ENCODE data around the gene OSBPL3.

The OSBPL3 gene

DNA sequence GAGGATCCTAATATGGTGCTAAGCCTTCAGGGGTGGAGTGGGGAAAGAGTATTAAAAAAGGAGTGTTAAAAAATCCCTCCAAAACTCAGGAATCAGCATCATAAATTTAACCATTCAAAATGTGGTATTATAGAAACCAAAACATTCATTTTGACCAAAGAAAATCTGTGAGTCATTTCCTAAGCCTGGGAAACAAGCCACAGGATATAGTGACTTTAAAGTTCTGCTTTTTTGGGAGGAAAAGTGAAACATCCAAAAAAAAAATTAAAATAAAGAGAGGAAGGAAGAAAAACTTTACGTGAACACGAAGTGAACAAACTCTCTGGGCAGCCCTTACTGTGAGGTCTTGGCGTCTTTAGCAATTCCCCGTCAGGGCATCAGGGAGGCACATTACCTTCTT lies 148.7 kb downstream of the OSBPL3 start:
- peak overlapping the region; percentile 74 for H3K27ac ChIP-seq
- TF ChIP-seq, protein P1, sequence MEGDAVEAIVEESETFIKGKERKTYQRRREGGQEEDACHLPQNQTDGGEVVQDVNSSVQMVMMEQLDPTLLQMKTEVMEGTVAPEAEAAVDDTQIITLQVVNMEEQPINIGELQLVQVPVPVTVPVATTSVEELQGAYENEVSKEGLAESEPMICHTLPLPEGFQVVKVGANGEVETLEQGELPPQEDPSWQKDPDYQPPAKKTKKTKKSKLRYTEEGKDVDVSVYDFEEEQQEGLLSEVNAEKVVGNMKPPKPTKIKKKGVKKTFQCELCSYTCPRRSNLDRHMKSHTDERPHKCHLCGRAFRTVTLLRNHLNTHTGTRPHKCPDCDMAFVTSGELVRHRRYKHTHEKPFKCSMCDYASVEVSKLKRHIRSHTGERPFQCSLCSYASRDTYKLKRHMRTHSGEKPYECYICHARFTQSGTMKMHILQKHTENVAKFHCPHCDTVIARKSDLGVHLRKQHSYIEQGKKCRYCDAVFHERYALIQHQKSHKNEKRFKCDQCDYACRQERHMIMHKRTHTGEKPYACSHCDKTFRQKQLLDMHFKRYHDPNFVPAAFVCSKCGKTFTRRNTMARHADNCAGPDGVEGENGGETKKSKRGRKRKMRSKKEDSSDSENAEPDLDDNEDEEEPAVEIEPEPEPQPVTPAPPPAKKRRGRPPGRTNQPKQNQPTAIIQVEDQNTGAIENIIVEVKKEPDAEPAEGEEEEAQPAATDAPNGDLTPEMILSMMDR (IDR thresholded peaks at IDR 0.05; ENCODE audit: low read depth, low read length, missing control alignments) = no peak
- H3K36me3 ChIP-seq (replicated peaks) = peaks cover 8% of the 10 kb centered on the region
- no peak for DNase-seq
- no peaks in the 10 kb centered on the region for H3K27me3 ChIP-seq (replicated peaks)
- no peak overlapping the region for H3K4me3 ChIP-seq (ENCODE audit: low read depth, low read length)
- in situ Hi-C loops (cut with HindIII; ENCODE audit: low pct_ligation_motif_present, low sequenced_read_pairs) = no loop called here

DNA sequence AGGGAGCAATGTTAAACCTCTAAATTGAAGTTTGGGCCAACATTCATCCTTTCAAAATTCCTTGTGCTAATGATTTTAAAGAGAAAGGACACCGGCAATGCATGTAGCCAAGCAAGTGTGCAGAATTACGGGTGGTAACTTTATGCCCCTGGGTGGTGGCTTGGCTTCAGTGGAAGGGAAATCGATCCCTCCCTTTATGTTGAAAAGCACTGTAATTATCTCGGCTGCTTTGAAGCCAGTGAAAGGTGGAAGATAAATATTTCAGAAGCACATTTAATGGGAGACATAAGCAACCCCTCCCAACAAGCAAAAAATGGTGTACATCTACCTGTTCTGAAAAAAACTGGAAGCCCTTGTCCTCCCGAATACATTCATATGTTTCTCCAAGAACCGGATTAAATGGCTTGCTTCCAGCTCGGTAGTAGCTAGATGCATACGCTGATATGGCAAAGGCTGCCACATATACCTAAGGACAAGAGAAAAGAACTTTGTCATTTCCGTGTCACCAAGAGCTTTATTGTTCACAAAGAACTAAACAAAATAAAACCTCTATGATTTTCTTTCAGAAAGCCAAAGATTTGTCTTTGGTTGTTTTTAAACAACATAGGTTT lies 149.4 kb downstream of the OSBPL3 start:
- no peak for DNase-seq
- peaks cover 8% of the 10 kb centered on the region for H3K36me3 ChIP-seq (replicated peaks)
- H3K27ac ChIP-seq = peak overlapping the region; percentile 74
- TF ChIP-seq, protein P1 (IDR thresholded peaks at IDR 0.05; ENCODE audit: low read depth, low read length, missing control alignments) = no peak
- H3K27me3 ChIP-seq (replicated peaks) = no peaks in the 10 kb centered on the region
- in situ Hi-C loops (cut with HindIII; ENCODE audit: low pct_ligation_motif_present, low sequenced_read_pairs) = no loop called here
- H3K4me3 ChIP-seq (ENCODE audit: low read depth, low read length) = no peak overlapping the region

DNA sequence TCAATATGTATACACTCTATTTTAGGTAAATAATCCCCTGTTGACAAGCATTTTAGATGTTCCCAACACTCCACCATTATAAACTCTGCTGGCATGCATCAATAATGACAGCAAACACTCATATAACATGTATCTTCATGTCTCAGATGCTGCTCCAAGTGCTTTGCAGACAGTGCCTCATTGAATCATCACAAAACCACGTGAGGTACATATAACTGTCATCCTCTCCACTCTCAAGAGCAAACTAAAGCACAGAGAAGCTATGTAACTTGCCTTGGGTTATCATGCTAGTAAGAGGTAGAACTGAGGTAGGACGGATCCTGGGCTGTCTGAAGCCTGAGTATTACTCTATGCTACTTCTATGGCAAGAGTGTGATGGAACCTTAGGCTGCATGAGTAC lies 150.2 kb downstream of the OSBPL3 start:
- peak; percentile 60 for DNase-seq
- Histone ChIP-seq H3K36me3 (replicated peaks) (peaks cover 8% of the 10 kb centered on the region), H3K27me3 (replicated peaks) (no peaks in the 10 kb centered on the region), H3K27ac (peak overlapping the region; percentile 82), H3K4me3 (ENCODE audit: low read depth, low read length) (no peak overlapping the region)
- TF ChIP-seq, protein P1 (IDR thresholded peaks at IDR 0.05; ENCODE audit: low read depth, low read length, missing control alignments) = no peak
- in situ Hi-C loops (cut with HindIII; ENCODE audit: low pct_ligation_motif_present, low sequenced_read_pairs) = no loop called here

DNA sequence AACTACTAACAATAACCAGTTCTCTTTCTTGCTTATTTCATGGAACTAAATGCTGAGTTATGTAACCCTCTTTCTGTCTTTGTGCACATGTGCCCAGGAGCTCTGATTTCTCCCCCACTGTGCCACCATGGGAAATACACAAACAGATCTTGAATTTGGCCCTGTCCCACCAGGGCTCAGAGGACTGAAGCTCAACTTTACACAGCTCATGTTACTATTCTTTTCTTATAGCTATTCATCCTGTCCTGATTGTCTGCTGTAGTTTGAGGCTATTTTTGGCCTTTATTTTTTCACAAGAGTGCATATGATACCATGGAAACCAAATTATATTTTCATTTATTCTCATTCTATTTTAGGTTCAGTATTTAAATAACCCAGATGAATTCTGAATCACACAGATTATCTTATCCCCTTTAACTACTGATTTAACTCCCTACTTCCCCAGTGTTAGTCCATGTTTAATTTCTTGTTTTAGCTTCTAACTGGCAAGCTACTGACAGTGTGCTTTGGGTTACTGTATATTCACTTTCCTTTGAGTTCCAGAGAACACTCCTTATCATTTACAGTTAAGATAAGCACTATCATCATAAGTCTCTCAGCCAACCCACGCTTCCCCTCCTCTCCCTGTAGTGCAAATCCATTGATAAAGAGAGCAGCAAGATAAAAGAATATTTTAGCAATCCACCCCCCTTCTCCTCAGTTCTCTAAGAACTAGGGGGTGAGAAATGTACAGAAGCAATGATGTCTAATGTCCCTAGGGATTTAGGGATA lies 150.9 kb downstream of the OSBPL3 start:
- TF ChIP-seq, protein P1 (IDR thresholded peaks at IDR 0.05; ENCODE audit: low read depth, low read length, missing control alignments) = no peak
- no peaks in the 10 kb centered on the region for H3K27me3 ChIP-seq (replicated peaks)
- in situ Hi-C loops (cut with HindIII; ENCODE audit: low pct_ligation_motif_present, low sequenced_read_pairs) = no loop called here
- peaks cover 6% of the 10 kb centered on the region for H3K36me3 ChIP-seq (replicated peaks)
- peak overlapping the region; percentile 82 for H3K27ac ChIP-seq
- DNase-seq = peak; percentile 76
- no peak overlapping the region for H3K4me3 ChIP-seq (ENCODE audit: low read depth, low read length)

DNA sequence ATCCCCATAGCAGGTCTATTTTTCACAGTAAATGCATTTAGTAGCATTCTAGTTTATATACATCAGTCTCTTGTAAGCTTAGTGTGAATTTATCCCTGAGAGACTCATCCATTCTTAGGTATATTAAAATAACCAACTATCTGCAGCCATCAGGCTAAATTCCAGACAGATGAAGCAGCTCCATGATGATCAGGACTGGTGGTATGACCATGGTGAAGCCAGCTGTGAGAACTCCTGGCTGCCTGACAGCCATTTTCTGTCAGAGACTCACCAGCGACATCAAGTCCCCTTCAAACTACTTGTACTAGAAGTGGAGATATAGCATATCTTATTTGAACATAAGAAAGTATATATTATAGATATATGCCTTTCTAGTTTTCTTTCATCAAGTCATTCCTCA lies 152.4 kb downstream of the OSBPL3 start:
- H3K27ac ChIP-seq = peak overlapping the region; percentile 31

More for the DNA sequence above, 152.4 kb downstream of the OSBPL3 start:
- H3K27me3 ChIP-seq (replicated peaks) = no peaks in the 10 kb centered on the region
- DNase-seq = peak; percentile 59
- peaks cover 6% of the 10 kb centered on the region for H3K36me3 ChIP-seq (replicated peaks)
- in situ Hi-C loops (cut with HindIII; ENCODE audit: low pct_ligation_motif_present, low sequenced_read_pairs) = no loop called here
- TF ChIP-seq, protein P1 (IDR thresholded peaks at IDR 0.05; ENCODE audit: low read depth, low read length, missing control alignments) = no peak
- H3K4me3 ChIP-seq (ENCODE audit: low read depth, low read length) = no peak overlapping the region

All from brain microvascular endothelial cell (primary cell).